Measurements from ENCODE around the gene ANKRD9.

DNA sequence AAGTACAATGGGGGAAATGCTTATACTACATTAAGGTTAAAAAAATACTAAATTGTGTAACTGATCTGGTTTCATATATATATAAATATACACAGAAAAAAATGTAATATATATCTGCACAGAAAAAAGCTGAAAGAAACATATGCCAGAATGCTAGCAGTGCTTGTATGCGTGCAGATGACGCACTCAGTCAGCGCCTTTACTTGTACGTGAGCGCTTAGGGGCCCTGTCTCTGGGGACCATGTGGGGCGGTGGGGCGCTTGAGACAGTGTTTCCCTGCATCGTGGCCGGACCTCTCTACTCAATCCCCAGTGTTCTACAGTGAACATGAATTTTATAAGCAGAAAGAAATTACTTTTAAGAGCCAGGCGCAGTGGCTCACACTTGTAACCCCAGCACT is 7.0 kb downstream of the ANKRD9 start:
- TF ChIP-seq POLR2A (IDR thresholded peaks at IDR 0.05): no peak
- TF ChIP-seq, protein P1, sequence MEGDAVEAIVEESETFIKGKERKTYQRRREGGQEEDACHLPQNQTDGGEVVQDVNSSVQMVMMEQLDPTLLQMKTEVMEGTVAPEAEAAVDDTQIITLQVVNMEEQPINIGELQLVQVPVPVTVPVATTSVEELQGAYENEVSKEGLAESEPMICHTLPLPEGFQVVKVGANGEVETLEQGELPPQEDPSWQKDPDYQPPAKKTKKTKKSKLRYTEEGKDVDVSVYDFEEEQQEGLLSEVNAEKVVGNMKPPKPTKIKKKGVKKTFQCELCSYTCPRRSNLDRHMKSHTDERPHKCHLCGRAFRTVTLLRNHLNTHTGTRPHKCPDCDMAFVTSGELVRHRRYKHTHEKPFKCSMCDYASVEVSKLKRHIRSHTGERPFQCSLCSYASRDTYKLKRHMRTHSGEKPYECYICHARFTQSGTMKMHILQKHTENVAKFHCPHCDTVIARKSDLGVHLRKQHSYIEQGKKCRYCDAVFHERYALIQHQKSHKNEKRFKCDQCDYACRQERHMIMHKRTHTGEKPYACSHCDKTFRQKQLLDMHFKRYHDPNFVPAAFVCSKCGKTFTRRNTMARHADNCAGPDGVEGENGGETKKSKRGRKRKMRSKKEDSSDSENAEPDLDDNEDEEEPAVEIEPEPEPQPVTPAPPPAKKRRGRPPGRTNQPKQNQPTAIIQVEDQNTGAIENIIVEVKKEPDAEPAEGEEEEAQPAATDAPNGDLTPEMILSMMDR (IDR thresholded peaks at IDR 0.05): no peak

Data from stomach (tissue), 4 donors.